HepG2 (cell line): ENCODE data around the gene GALR3. TPM values are rescaled to one million over a fixed set of nuclear protein-coding genes. Genes with fewer than 3 reads are reported as not detected.

Experiments used
- ATAC-seq: fragments of 200-7000 bp; cut with Tn5 transposase; 3 replicates; pipeline ENCODE4 v1.9.1; 2020; ENCODE audit warnings: mild to moderate bottlenecking, moderate library complexity
- BruUV-seq: library from RNA; stranded (reverse); fragments of 400-500 nt; replicated peaks from 2 replicates; lab custom pipeline; 2021; lab: Mats Ljungman, UMichigan
- CTCF ChIA-PET: fragments of 300-600 bp; formaldehyde crosslinking; extraction: SDS; loops from one replicate; lab custom pipeline; 2021; ENCODE audit warnings: low total read pairs, inconsistent platforms, low intra/inter-chr PET ratio; lab: Yijun Ruan, JAX
- POLR2A ChIA-PET: fragments of 350-600 bp; sonication (Branson Sonifier 250); formaldehyde crosslinking; loops from one replicate; lab custom pipeline; 2020; ENCODE audit warnings: antibody characterized with exemption, inconsistent platforms; lab: Yijun Ruan, JAX
- DNase-seq: peaks from one replicate; pipeline ENCODE4 v3.0.0-alpha.2; 2015; ENCODE audit warnings: low spot score
- FAIRE-seq: peaks from 3 replicates; lab custom pipeline; 2011; peaks lifted over from hg19 to GRCh38; lab: Jason Lieb, UNC
- H2AFZ ChIP-seq: one replicate; pipeline ENCODE4 v1.6.1; 2011; ENCODE audit warnings: low read length, inconsistent platforms
- H3K27ac ChIP-seq: fragments of 300-600 bp; 3 replicates; pipeline ENCODE4 v1.8.0; 2011; ENCODE audit warnings: mixed run types, mild to moderate bottlenecking, mixed read lengths, low read length, inconsistent platforms; ENCODE audit not compliant: insufficient read depth; ENCODE audit errors: extremely low read length
- H3K27me3 ChIP-seq, 2 experiments: fragments of 200-600 bp in 1 of 2; 2 replicates in 1 of 2; 3 replicates in 1 of 2; pipeline versions ENCODE4 v1.6.0 to v1.8.0; 2011; ENCODE audit warnings: low read length in 2 of 2, mild to moderate bottlenecking in 2 of 2, moderate library complexity in 2 of 2, inconsistent platforms in 1 of 2; ENCODE audit not compliant: insufficient read depth in 2 of 2, control insufficient read depth in 1 of 2
- H3K36me3 ChIP-seq, 2 experiments: fragments of 200-600 bp in 1 of 2; replicated peaks in 1 of 2; 2 replicates in 1 of 2; 3 replicates in 1 of 2; pipeline versions ENCODE4 v1.5.1 to v1.8.0; 2011; ENCODE audit warnings: low read length in 2 of 2, inconsistent platforms in 1 of 2; ENCODE audit not compliant: insufficient read depth in 2 of 2, control insufficient read depth in 1 of 2
- H3K4me1 ChIP-seq: 2 replicates; pipeline ENCODE4 v1.5.1; 2012; ENCODE audit warnings: low read length, inconsistent platforms; ENCODE audit not compliant: insufficient read depth
- H3K4me2 ChIP-seq: 2 replicates; pipeline ENCODE4 v1.6.0; 2011; ENCODE audit warnings: low read depth, low read length, inconsistent platforms
- H3K4me3 ChIP-seq, 3 experiments: fragments of 200-600 bp in 1 of 3; sonication (generic), shearing (Covaris generic) in 1 of 3; replicated peaks in 1 of 3; 2 replicates each; pipeline ENCODE4 v1.5.1; 2011 to 2016; ENCODE audit warnings: low read length in 3 of 3, inconsistent platforms in 2 of 3, low read depth in 2 of 3, mild to moderate bottlenecking in 2 of 3, control low read depth in 1 of 3, mixed read lengths in 1 of 3; ENCODE audit not compliant: insufficient read depth in 1 of 3
- H3K79me2 ChIP-seq: one replicate; pipeline ENCODE4 v1.6.1; 2011; ENCODE audit warnings: low read length, inconsistent platforms; ENCODE audit not compliant: insufficient read depth
- H3K9ac ChIP-seq: 2 replicates; pipeline ENCODE4 v1.6.0; 2011; ENCODE audit warnings: mild to moderate bottlenecking, low read depth, low read length, inconsistent platforms; ENCODE audit not compliant: insufficient read depth
- H3K9me3 ChIP-seq: 2 replicates; pipeline ENCODE4 v1.5.1; 2012; ENCODE audit warnings: mild to moderate bottlenecking, low read length
- H4K20me1 ChIP-seq: 2 replicates; pipeline ENCODE4 v1.6.0; 2011; ENCODE audit warnings: inconsistent platforms, mild to moderate bottlenecking, low read length, moderate library complexity; ENCODE audit not compliant: insufficient read depth
- ATM ChIP-seq: fragments of 450-650 bp; IDR thresholded peaks from 2 replicates; pipeline ENCODE4 v1.7.1; 2017; ENCODE audit warnings: mild to moderate bottlenecking, borderline replicate concordance
- BATF2 ChIP-seq: sonication (generic); formaldehyde crosslinking; IDR thresholded peaks from 2 replicates; pipeline ENCODE4 v1.8.0; 2022; ENCODE audit warnings: mild to moderate bottlenecking, missing genetic modification reagents, moderate library complexity
- CERS6 ChIP-seq: sonication (generic); formaldehyde crosslinking; IDR thresholded peaks from 2 replicates; pipeline ENCODE4 v1.5.0; 2020; ENCODE audit warnings: missing genetic modification reagents
- ETV5 ChIP-seq: IDR thresholded peaks from 2 replicates; pipeline ENCODE4 v1.6.1; 2018; ENCODE audit warnings: missing biosample characterization, missing genetic modification reagents, inconsistent platforms, borderline replicate concordance
- POLR2A ChIP-seq, 2 experiments: IDR thresholded peaks; 2 replicates each; pipeline ENCODE4 v1.6.1; 2011; ENCODE audit warnings: low read depth in 2 of 2, low read length in 2 of 2, mild to moderate bottlenecking in 1 of 2, moderate library complexity in 1 of 2; ENCODE audit not compliant: insufficient read depth in 1 of 2
- POLR2AphosphoS5 ChIP-seq: IDR thresholded peaks from 2 replicates; pipeline ENCODE4 v1.6.1; 2012; ENCODE audit warnings: low read depth, low read length
- RBFOX2 ChIP-seq: fragments of 200-400 bp; formaldehyde crosslinking; IDR thresholded peaks from 2 replicates; pipeline ENCODE4 v1.6.1; 2017; ENCODE audit warnings: low read depth, mild to moderate bottlenecking, low read length
- TARDBP ChIP-seq: sonication (generic); formaldehyde crosslinking; IDR thresholded peaks from 2 replicates; pipeline ENCODE4 v1.8.0; 2022; ENCODE audit warnings: mild to moderate bottlenecking, missing genetic modification reagents
- TBP ChIP-seq: sonication (generic); formaldehyde crosslinking; IDR thresholded peaks from 2 replicates; pipeline ENCODE4 v1.5.0; 2020; ENCODE audit warnings: missing genetic modification reagents
- YEATS2 ChIP-seq: sonication (generic); formaldehyde crosslinking; IDR thresholded peaks from 2 replicates; pipeline ENCODE4 v1.4.0; 2020; ENCODE audit warnings: missing genetic modification reagents, borderline replicate concordance
- ZC3H4 ChIP-seq: sonication (generic); formaldehyde crosslinking; IDR thresholded peaks from 2 replicates; pipeline ENCODE4 v1.4.0; 2020; ENCODE audit warnings: missing genetic modification reagents, borderline replicate concordance
- ZNF329 ChIP-seq: sonication (generic); formaldehyde crosslinking; IDR thresholded peaks from 2 replicates; pipeline ENCODE4 v1.9.0; 2021; ENCODE audit warnings: low read depth, mild to moderate bottlenecking, missing genetic modification reagents
- ZNF501 ChIP-seq: sonication (generic); formaldehyde crosslinking; IDR thresholded peaks from 2 replicates; pipeline ENCODE4 v1.5.1; 2020; ENCODE audit warnings: mild to moderate bottlenecking, moderate library complexity, missing genetic modification reagents
- ZNF746 ChIP-seq: sonication (generic); formaldehyde crosslinking; IDR thresholded peaks from 2 replicates; pipeline ENCODE4 v1.8.0; 2022; ENCODE audit warnings: mild to moderate bottlenecking, missing genetic modification reagents
- ZNF878 ChIP-seq: sonication (generic); formaldehyde crosslinking; IDR thresholded peaks from 2 replicates; pipeline ENCODE4 v1.8.1; 2023; ENCODE audit warnings: mild to moderate bottlenecking, missing genetic modification reagents, moderate library complexity
- WGBS: methylation state at CpG from one replicate; pipeline ENCODE4 v1.1.6; 2017; ENCODE audit warnings: low lambda C conversion rate; 5-methylcytosine and 5-hydroxymethylcytosine counted together
- in situ Hi-C: cut with HindIII; loops from 2 replicates; pipeline ENCODE4 v1.10.0; 2017; ENCODE audit warnings: low pct_unique_long_range_greater_than_20kb; ENCODE audit not compliant: extremely low pct_ligation_motif_present
- intact Hi-C: fragments of 100-400 bp; cut with micrococcal nuclease; formaldehyde crosslinking; loops from one replicate; pipeline ENCODE4 v1.10.0; 2022; ENCODE audit not compliant: unreplicated experiment
- polyA plus RNA-seq, 8 experiments: library from polyadenylated mRNA; depleted of rRNA in 3 of 8; stranded (reverse) in 7 of 8; unstranded in 1 of 8; fragments of >200 nt; fragmentation: Illumina TruSeq in 4 of 8; extraction: Trizol in 4 of 8; gene quantifications; 2 replicates each; pipeline versions ENCODE4 v1.2.1 to v1.2.3, GENCODE V29; 2011 to 2016; ENCODE audit warnings: low read depth in 4 of 8, missing spikeins in 1 of 8, mixed read lengths in 1 of 8; ENCODE audit not compliant: insufficient read depth in 1 of 8
- total RNA-seq, 5 experiments: library from RNA; depleted of rRNA; stranded (reverse); fragments of >200 nt; fragmentation: Illumina TruSeq; extraction: Trizol; gene quantifications; 2 replicates each; pipeline ENCODE4 v1.2.3, GENCODE V29; 2016; ENCODE audit warnings: low read depth in 1 of 5

The GALR3 gene
- total and polyA plus RNA-seq, 2 of the 13 experiments (the other 11 are each of a cell fraction or from before 2014, with no cell fraction given) = 0.13 TPM; not detected in 1

- Histone ChIP-seq H3K27me3 (no peaks in the 10 kb centered on the region; a peak in 1 of 5 replicates), H3K4me2 (0 out of 2 replicates have a peak overlapping the region, but pooled peaks have one; percentile 24), H3K9me3 (no peaks in the 10 kb centered on the region), H3K27ac (peak overlapping the region; percentile 36), H3K4me3 (no peak overlapping the region), H3K79me2 (peaks cover 25% of the 10 kb centered on the region), H2AFZ (no peak overlapping the region), H3K9ac (no peak overlapping the region), H3K4me1 (peaks cover 21% of the 10 kb centered on the region), H3K36me3 (peaks cover 3 to 4% of the 10 kb centered on the region in 2 experiments; a peak in 4 of 5 replicates), H4K20me1 (peaks cover 42% of the 10 kb centered on the region; the same call in 1 of the 2 replicates)
- ATAC-seq (no peak; the same call in 2 of the 3 replicates), DNase-seq (no peak), FAIRE-seq (no peak)
- ChIA-PET POLR2A (interaction anchor here (0.7 to 8.6 kb wide), 13 partner anchors 8 to 176 kb away, joined by 3 to 127 read pairs (median 5); partner anchors contain the start of genes ANKRD54, C22orf23 and POLR2F), CTCF (no interaction called here)
- no TSS peak for BruUV-seq
- intact Hi-C loops = loop anchor here (10.0 kb wide), 1 partner anchor 155 kb away; the partner anchor contains the start of gene PDXP
- 81% methylated on average over 5 of the region's 5 CpGs for WGBS
- in situ Hi-C loops = loop anchor here (10.0 kb wide), 1 partner anchor 125 kb away; no protein-coding TSS in a partner anchor
- TF ChIP-seq RBFOX2 = peak; percentile 55; the same call in 1 of the 2 replicates
- no peak for TF ChIP-seq YEATS2 (CRISPR knock-in tag)
- no peak for TF ChIP-seq TBP (CRISPR knock-in tag)
- no peak for TF ChIP-seq ZNF878
- no peak for TF ChIP-seq ETV5 (CRISPR knock-in tag)
- no peak for TF ChIP-seq ATM
- peak; percentile 66; the same call in 1 of the 2 replicates for TF ChIP-seq ZC3H4 (CRISPR knock-in tag)
- no peak for TF ChIP-seq TARDBP (CRISPR knock-in tag)
- no peak for TF ChIP-seq ZNF329 (CRISPR knock-in tag)
- TF ChIP-seq POLR2A (IDR thresholded peaks at IDR 0.05; ENCODE audit: insufficient read depth in 1 of 2, low read depth in 2 of 2, low read length in 2 of 2) = peak; percentile 9 to 54; a peak in 2 of 4 replicates
- no peak for TF ChIP-seq CERS6 (CRISPR knock-in tag)
- no peak for TF ChIP-seq BATF2 (CRISPR knock-in tag)
- peak; percentile 1; the same call in 1 of the 2 replicates for TF ChIP-seq POLR2AphosphoS5
- TF ChIP-seq ZNF746 (CRISPR knock-in tag) = no peak
- no peak for TF ChIP-seq ZNF501 (CRISPR knock-in tag)
Measured at GRCh38 chr22:37809672-37810333, 13.4 kb upstream of the GALR3 start.
